NK-92 (cell line): ENCODE measurements around the gene PCK2.

Experiments
- DNase-seq: peaks from one replicate; lab custom pipeline; 2025; ENCODE audit not compliant: unreplicated experiment; lab: John Stamatoyannopoulos, UW

The PCK2 gene

GRCh38 chr14:24150567-24150966, 56.5 kb downstream of the PCK2 start:
- no peak for DNase-seq

GRCh38 chr14:24150993-24151392, 56.9 kb downstream of the PCK2 start:
- no peak for DNase-seq

GRCh38 chr14:24151404-24152080, 57.4 kb downstream of the PCK2 start:
- DNase-seq: no peak
